CD4-positive, alpha-beta T cell treated with Interleukin-17A for 4 hours (primary cell): ENCODE measurements around the gene MIA3.

Source experiments
- DNase-seq: peaks from one replicate; pipeline ENCODE4 v3.0.0-alpha.2; 2020; ENCODE audit warnings: mixed read lengths

Gene MIA3

DNA sequence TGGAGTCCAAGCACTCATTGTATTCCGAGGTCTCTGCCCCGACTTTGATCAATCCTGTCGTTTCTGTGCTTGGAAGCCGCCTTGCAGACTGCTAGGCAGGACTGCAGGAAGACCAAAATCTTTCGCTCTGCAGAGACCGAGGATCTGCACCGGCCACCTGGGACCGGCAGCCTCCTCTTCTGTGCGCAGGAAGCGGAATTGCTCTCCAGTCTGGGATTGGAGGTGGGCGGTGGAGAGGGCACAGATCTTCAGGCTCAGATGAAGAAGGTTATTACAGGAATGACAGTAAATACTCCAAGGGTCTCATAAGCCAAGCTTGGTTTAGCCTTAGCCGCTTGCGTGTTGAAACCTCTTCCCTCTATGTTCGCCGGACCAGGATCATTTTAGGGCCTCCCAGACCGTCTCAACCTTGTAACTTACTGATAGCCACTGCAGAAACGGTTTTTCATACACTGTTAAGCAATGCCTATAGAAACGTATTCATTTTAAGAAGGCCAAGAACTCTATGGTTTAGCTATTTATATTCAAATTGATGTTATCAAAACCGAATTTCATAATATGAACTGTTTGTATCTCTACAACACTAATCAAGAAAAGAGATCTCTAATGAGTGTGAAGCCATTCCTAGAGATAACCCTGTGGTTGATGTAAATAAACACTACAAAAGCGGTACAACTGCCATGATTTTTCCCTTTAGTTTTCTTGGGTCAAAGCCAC is 1.1 kb downstream of the MIA3 start:
- peak; percentile 27 for DNase-seq

DNA sequence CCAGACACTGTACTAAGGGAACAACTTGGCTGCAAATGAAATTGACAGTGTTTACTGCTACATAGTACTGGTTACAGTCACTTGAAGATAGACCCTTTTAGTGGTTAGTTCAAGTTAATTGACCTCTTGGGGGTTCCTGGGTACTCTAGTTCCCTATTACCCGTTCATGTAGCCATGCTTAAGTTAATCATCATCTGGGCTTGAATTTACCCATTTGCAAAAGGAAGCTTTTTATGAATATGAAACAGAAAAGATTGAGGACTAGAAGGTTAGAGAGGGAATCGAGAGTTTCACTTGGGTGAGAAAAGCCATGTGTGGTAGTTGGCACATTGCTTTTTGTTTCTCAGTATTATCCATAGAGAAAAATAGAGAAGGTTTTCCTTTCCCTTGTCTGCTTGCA is 2.7 kb downstream of the MIA3 start:
- no peak for DNase-seq

DNA sequence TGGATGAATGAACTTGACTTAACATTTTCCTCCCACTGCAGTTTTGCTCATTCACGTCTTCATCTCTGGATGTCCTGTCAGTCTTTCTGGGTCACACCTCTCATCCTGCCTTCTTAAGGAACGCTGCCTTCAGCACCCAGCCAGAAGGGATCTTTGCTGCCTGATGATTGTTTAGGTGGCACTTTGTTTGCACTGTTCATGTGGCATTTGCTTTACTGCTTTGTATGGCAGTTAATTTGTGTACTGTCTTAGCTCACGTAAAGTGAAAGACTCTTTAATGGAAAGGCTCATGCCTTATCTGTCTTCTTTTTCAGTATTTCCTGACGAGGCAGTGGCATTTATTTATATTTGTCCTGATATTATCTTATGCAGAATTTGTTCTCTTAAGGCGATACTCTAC is 4.9 kb downstream of the MIA3 start:
- DNase-seq: no peak

DNA sequence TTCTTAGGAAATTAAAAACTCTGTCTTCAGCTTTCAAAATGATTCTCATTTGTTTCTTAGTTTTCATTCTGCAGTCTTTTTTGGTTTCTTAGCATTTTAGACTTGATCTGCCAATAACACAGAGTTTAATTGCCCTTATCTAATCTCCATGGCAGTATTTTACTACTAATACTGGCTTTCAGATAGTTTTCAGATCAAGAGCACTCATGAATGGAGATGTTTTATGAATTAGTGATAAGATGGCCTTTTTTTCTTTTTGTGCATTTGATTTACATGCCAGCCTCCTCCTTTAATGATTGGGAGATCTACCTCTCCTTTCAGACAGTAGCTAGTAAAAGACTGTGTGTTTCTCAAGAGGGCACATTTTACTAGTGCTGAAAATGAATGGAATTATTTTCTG is 5.6 kb downstream of the MIA3 start:
- no peak for DNase-seq

DNA sequence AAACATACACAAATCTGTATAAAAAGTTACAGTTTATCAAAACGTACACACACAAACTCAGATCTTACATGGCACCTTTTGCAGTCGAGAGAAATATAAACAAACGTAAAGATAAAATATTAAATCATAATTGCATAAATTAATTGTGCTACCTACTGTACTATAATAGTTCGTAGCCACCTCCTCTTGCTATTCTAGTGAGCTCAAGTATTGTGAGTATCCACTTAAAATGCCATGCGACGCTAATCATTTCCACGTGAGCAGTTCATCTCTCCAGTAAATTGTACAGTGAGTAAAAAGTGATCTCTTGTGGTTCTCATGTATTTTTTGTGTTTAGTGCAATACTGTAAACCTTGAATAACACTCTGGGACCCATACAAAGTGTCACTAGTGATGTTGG is 6.3 kb downstream of the MIA3 start:
- DNase-seq: no peak

DNA sequence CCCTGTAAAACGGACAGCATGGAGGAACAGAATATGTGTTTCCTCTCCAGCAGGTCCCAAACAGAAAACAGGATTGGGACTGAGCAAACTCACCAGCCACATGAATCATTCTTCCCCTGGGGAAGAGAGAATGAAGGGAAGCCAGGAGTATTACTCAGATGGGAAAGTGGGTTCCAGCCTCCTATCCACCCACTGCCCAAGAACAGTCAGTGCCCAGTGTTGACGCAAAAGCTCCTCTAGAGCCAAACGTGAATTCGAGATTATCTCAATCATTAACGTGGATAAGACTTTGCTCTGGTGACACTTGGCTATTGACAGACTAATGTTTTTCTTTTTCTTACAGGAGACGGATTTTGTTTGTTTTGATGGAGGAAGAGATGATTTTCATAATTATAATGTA is 9.3 kb downstream of the MIA3 start:
- no peak for DNase-seq

DNA sequence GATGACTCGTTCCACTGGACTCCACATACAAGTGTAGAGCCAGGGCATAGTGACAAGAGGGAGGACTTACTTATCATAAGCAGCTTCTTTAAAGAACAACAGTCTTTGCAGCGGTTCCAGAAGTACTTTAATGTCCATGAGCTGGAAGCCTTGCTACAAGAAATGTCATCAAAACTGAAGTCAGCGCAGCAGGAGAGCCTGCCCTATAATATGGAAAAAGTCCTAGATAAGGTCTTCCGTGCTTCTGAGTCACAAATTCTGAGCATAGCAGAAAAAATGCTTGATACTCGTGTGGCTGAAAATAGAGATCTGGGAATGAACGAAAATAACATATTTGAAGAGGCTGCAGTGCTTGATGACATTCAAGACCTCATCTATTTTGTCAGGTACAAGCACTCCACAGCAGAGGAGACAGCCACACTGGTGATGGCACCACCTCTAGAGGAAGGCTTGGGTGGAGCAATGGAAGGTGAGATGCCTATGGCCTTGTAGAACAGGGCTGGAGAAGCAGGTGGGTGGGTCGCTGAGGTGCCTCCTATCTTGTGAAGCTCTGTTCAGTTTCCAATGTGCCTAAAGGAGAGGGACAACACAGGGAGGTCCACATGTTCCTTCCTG is 12.1 kb downstream of the MIA3 start:
- DNase-seq: no peak

DNA sequence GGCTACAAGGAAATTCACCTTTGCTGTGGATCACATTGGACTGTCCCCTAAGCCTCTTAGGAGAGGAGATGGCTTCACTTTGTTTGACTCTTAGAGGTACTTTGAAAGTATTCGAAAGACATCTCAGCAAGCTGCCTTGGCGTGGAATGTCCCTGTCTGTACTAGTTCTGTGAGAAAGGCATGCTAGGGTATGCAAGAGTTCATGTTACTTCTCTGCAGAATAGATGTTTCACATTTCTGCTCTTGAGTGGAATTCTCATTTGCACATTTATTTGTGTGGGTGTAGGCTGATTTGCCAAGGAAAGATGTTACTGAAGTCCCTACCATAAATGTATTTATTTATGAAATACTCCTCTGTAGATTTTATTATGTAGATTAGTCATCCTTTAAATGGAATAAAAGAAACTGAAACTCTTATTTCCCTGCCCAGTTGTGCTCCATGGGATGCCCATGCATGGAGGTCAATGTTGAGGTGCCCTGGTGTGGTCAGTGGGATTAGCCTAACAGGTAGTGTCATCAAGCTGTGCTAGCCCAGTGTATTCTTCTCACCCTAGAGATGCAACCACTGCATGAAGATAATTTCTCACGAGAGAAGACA is 13.8 kb downstream of the MIA3 start:
- DNase-seq: no peak

DNA sequence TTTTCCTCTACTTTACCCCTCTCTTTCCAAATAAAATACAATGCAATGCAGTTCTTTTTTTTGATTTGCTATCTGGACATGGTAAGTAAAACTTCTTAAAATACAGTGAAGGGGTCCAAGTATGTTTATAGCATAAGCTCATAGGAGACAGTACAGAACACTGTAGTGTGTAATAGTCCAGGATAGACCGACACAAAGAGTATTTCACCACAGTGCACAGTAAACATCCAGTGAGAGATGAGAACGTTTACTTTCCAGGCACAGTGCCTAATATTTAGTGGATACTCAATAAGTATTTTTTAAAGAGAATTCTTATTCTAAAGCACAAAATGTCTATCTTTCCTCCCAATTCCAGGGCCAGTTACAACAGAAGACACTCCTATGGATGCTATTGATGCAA is 14.9 kb downstream of the MIA3 start:
- DNase-seq: no peak

DNA sequence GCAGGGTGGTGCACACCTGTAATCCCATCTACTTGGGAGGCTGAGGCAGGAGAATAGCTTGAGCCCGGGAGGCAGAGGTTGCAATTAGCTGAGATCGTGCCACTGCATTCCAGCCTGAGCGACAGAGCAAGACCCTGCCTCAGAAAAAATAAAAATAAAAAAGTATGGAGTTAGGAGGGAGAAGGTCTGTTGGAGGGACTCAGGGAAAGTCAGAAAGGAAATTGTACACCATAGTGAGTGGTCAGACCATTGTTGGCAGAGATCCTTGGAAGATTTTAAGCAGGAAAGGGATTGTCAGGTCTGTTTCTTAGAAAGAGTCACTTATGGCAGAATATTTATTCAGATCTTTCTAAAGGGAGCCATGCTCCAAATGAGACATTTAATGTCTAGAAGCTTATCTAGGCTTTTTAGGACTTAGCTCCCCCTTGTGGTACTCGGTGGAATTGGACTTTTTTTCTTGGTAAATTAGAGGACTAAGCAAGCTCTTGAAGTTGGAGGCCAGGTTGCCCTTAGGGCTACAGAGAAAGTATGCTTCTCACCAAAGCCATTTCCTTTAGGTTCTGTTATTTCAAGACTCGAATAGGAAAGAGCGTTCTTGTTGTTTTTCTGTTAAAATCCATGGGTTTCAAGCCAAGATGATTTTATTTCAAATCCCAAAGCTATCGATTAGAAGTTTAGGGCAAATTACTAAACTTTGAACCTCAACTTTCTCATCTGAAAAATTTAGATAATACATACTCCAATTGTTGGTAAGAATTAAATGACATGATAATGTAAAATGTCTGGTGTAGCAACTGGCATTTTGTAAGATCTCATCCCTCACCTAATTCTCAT is 16.5 kb downstream of the MIA3 start:
- peak; percentile 79 for DNase-seq

DNA sequence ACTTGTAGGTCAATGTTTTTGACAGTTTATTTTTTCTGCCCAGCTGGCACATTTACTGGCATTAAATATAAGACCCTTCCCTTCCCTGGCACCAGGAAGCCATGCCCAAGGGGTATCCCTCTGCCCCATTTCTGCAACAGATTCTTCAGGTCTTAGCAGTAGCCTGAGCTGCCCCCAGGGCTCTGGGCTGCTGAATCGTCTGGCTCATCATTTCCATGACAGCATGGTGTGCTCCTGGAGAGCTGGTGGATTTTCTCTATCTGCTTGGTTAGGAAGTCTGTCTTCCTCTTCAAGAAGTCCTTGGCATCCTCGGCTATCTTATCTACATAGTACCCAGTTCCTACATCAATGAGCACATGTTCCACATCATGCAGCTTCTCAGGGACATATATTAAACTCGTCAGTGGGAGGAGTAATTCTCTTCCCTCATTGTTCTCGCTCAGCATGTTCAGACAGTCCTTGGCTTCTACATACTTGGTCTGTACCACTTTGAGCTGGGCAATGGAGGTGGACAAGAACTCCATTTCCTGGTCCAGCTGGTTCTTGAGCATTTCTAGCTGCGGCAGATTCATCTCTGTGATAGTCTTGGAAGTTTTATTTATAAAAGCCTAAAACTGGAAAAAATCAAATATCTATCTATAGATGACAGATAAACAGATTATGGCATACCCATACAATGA is 23.5 kb downstream of the MIA3 start:
- DNase-seq: no peak

DNA sequence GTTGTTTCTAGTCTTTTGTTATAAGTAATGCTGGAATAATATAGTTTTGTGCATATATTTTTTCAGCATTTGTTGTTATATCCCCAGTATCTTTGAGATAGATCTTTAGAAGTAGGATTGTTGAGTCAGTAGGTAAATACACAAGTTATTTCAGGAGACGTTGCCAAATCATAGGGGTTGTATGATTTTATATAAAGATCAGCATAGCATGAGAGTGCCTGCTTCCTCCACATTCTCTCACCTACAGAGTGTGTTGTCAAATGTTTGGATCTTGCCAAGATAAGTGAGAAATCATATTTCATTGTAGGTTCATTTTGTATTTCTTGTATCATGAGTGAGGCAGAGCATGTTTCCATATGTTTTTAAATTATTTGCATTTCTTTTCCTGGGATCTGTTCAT is 24.6 kb downstream of the MIA3 start:
- no peak for DNase-seq

DNA sequence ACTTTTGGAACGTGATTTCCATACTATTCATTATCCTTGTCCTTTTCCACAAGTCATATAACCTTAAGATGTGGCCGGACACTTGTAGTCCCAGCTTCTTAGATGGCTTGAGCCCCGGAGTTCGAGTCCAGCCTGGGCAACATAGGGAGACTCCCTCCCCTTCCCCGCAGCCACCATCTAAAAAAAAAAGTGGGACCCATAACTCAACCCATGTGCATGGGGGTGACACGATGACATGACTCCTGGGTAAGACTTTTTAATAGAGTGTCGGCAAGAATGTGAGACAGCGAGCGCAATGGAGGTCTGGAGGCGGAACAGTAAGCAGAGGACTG is 25.7 kb downstream of the MIA3 start:
- no peak for DNase-seq

DNA sequence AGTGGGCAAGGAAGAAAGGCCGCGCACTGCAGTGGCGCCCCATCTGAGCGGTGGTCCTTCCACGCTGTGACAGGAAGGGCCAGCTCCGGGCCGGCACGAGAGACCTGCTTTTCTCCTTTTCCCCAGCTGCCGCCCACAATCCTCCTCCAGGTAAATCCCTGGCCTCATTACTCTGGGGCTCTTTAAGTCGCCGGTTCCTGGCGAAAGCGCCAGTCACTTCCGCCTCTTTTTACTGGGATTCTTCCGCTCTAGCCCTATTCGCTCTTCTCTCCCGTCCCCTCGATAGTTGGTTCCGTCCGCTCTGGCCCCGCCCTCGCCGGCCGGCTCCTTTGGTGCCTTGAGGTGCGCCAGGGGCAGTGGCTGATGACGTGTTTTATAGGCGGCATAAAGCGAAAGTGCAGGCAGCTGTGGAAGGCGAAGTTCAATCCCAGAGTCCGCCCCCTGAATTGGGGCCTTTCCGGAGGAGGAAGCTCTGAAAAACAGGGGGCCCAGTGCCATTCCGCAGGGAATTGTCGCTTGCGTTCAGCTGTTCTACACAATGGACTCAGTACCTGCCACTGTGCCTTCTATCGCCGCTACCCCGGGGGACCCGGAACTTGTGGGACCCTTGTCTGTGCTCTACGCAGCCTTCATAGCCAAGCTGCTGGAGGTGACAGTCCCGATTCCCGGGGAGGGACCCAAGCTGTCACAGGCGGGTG is 26.2 kb downstream of the MIA3 start:
- peak; percentile 97 for DNase-seq

DNA sequence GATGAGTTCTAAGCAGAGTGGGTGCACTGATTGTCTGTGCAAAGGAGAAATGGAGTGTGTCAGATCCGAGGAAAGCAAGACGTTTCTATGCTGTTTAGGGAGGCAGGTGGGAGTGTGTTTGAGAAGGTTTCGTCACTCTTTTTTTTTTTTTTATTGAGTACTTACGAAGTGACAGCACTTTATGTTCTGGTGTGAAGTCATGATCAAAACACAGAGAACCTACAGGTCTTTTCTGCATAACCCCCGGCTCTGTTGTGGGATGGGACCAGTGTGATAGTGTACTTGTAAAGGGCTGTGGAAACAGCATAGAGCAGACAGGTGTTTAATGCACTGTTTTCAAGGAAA is 26.7 kb downstream of the MIA3 start:
- DNase-seq: no peak

DNA sequence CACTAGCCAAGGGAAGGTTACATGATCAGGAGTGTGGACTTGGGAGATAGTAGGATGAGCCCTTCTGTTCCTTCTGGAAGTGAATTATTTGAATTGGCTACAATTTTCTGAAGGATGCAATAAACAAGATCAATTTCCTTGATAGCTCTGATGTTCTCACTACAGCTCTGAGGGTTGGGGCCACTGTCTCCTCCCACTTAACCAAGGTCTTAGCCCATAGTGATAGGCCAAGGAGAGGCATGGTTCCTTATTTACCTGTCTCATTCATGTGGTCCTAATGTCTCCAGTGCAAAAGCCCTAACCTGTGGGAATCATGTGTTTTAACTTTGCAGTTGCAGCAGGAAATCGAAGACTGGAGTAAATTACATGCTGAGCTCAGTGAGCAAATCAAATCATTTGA is 34.8 kb downstream of the MIA3 start:
- no peak for DNase-seq

DNA sequence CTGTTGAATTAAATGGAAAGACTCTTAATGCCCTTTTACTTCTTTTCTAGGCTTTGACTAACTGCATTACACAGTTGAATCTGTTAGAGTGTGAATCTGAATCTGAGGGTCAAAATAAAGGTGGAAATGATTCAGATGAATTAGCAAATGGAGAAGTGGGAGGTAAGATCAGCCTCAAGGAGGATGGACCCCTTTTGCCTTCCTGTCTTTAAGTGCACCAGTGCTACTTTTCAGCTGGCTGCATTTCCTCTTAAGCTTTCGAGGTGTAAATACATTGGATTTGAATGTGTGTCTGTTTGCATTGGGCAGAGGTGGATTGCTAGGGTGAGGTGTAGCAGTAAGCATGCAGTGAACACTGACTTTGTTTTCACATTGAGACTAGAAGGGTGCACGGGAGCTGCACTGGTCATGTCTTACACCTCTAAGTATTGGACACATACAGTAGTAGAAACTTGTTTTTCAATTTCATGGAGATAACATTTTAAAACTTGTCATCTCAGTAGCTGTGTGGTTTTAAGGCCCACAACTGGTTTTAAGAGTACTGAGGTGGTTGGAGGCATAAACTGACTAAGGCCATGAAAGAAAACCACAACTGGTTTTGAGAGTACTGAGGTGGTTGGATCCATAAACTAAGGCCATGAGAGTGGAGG is 35.4 kb downstream of the MIA3 start:
- no peak for DNase-seq

DNA sequence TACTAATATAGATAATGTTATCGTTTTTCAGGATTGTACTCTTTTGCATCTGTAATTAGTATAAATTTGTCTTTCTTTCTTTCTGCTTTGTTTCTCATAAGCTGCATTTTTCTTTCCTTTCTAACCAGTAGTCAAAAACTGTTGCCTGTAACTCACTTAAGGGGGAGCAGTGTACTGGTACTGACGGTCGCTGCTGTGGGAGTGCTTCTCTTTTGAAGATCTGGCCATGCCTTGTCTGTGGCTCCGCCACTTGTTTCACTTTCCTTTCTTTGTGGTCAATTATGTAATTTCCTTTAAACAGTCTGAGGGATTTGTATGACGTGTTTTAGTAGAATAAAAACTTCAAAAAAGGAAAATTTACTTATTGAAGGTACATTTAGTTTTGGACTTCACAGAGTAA is 37.0 kb downstream of the MIA3 start:
- DNase-seq: peak; percentile 76

DNA sequence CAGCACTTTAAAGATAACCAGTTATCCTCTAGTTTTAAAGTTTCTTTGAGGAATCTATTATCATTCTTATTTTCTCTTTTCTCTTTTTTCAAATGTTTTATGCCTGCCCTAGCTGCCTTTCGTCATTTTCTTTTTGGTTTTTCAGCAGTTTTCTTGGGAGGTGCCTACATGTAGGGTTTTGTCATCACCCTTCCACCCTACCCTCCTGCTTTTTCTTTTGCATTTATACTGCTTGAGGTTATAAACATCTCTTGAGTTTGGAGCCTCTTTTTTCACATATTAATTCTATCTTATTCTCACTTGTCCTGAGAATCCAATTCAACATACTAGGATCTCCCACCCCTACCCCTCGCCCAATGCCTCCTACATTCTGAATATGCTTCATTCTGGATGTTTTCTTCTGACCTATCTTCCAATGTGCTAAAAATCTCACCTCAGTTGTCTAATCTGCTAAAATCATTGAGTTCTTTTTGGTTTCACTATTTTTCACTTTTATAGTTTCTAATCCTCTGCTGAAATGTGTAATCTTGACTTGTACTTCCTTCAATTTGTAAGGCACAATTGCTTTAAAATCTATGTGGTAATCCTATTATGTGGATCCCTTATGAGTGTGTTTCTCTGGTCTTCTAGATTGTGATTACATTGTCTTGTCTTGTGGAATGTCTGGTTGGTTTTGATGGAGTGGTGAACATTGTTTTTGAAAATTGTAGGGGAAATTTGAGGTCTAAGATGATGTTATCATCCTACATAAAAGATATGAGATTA is 38.7 kb downstream of the MIA3 start:
- no peak for DNase-seq

DNA sequence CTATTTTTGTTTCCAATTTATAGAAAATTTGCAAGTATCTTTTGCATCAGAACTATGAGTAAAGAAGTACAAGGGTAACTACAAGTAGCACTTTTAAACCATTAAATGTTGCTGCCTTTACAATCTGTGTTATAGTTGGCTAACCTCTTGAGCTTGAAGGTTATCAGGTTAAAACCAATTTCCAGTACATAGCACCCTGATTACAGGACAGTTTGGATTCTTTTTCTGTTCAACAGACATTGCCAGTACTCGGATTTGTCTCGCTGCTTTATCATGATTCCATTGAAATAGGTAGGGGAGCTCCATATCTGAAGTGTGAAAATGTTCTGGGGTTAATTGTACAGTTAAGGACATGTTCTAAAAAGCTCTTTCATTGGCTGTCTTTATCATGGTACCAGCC is 40.0 kb downstream of the MIA3 start:
- no peak for DNase-seq

DNA sequence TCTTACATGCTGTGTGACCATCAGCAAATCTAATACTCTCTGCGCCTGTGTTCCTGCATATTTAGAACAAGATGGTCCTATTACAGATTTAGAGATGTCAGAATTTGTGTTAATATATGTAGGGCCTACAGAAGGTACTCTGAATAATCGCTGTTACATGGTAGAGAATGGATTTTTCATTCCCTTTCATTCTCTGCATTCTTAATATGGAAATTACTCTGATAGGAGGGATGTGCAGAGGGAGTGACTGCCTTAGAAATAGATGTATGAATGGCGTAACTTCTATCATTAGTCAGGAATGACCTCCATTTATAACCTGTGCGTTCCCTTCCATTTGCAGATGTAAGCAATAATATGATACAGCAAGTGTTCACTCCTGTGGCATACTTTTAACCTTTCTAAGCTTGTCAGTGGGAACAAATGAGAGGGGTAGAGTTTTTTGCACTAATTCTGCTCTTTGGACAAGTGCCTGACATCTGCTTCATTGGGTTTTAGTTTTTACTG is 45.6 kb downstream of the MIA3 start:
- no peak for DNase-seq
